OCI-LY3 (cell line): ENCODE results near the gene RARA.

Experiments used
- H2AFZ ChIP-seq: fragments of 200-600, 300-600 bp; shearing (Covaris generic); 2 replicates; pipeline ENCODE4 v1.6.0; 2014; ENCODE audit warnings: antibody characterized with exemption, low read depth, low read length
- H3K27ac ChIP-seq: fragments of 200-600, 300-600 bp; sonication (generic); 2 replicates; pipeline ENCODE4 v1.5.1; 2014; ENCODE audit warnings: mild to moderate bottlenecking, low read length, moderate library complexity, mixed read lengths
- H3K27me3 ChIP-seq: fragments of 200-600, 300-600 bp; sonication (generic); 2 replicates; pipeline ENCODE4 v1.6.1; 2014; ENCODE audit warnings: low read depth, low read length, mixed read lengths
- H3K36me3 ChIP-seq: fragments of 200-600, 300-600 bp; sonication (generic); replicated peaks from 2 replicates; pipeline ENCODE3; 2014; ENCODE audit warnings: low read depth, low read length, mixed read lengths
- H3K4me1 ChIP-seq: fragments of 300-600, 200-600 bp; sonication (generic); 2 replicates; pipeline ENCODE4 v1.6.1; 2014; ENCODE audit warnings: low read length, mixed read lengths
- H3K4me2 ChIP-seq: fragments of 200-600, 300-600 bp; sonication (generic); 2 replicates; pipeline ENCODE4 v1.6.1; 2014; ENCODE audit warnings: low read length, mixed read lengths
- H3K4me3 ChIP-seq: fragments of 300-600, 200-600 bp; sonication (generic); 2 replicates; pipeline ENCODE4 v1.5.1; 2014; ENCODE audit warnings: antibody characterized with exemption, mild to moderate bottlenecking, low read length, moderate library complexity
- H3K79me2 ChIP-seq: fragments of 300-600, 200-600 bp; shearing (Covaris generic); 2 replicates; pipeline ENCODE4 v1.6.1; 2014; ENCODE audit warnings: mild to moderate bottlenecking, low read length, mixed read lengths
- H3K9ac ChIP-seq: fragments of 300-600, 200-600 bp; shearing (Covaris generic); 2 replicates; pipeline ENCODE4 v1.6.0; 2014; ENCODE audit warnings: mild to moderate bottlenecking, low read length, moderate library complexity
- H3K9me3 ChIP-seq: fragments of 200-600, 300-600 bp; shearing (Covaris generic); 2 replicates; pipeline ENCODE4 v1.6.1; 2014; ENCODE audit warnings: low read length, mixed read lengths; ENCODE audit not compliant: insufficient read depth
- H4K20me1 ChIP-seq: fragments of 200-600, 300-600 bp; sonication (generic); 2 replicates; pipeline ENCODE4 v1.6.1; 2016; ENCODE audit warnings: low read length, mixed read lengths; ENCODE audit not compliant: insufficient read depth
- CTCF ChIP-seq: fragments of 200-600, 300-600 bp; sonication (generic); IDR thresholded peaks from 2 replicates; pipeline ENCODE4 v1.5.1; 2014; ENCODE audit warnings: antibody characterized with exemption, low read length, low read depth
- EZH2phosphoT487 ChIP-seq: fragments of 200-600 bp; shearing (Covaris generic); IDR thresholded peaks from 2 replicates; pipeline ENCODE4 v1.6.1; 2018; ENCODE audit warnings: antibody characterized with exemption, mixed run types, low read depth

Gene RARA

DNA sequence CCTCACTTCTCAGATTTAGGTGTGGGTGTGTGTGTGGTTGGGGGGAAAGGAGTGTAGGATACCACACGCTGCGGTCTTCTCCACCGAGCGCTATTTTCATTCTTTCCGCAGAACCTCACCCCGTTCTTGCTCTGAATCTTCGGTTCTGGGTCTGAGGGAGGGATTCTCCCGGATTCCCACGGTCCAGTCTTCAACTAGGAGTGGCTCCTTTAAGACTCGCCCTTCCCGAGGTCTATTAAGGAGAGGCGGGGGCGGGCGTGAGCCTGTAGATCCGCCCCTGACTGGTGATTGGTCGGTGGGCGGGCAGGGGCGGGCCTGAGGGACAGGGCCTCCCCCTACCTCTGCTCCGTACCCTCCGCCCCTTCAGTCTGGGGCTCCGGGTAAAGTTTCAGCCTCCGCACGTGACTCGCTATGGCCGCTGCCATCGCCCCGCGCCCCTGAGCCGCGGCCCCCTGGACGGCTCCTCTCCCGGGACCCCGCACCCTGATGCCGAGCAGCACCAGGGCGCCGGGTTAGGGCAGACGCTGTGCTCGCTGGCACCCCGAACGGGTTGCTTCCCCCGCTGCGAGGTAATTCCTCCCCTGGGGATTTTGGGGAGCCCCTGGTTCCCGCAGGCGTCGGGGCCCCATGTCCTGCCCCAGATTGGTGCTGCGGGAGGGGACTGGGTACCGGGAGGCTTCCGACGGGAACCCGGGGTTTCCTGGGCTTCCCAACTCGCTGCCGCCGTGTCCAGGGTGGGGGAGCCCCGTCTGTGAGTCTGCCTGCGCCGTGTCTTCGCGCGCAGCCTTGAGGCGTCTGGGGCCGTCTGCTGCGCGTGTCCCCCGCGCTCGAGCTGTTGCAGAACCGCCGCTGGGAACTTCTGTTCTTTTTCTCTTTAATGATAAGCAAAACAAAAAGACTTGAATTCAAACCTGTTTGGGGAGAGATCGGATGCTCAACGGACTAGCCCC is 9.2 kb downstream of the RARA start:
- peak overlapping the region; percentile 94 for H3K9ac ChIP-seq
- peak overlapping the region; percentile 74 for H3K27ac ChIP-seq
- H3K9me3 ChIP-seq = no peaks in the 10 kb centered on the region
- H3K27me3 ChIP-seq = no peaks in the 10 kb centered on the region
- peaks cover 31% of the 10 kb centered on the region for H4K20me1 ChIP-seq
- no peaks in the 10 kb centered on the region for H3K36me3 ChIP-seq
- H3K79me2 ChIP-seq = peaks cover 51% of the 10 kb centered on the region
- peak overlapping the region; percentile 93 for H3K4me3 ChIP-seq
- H2AFZ ChIP-seq = peak overlapping the region; percentile 49; the same call in 1 of the 2 replicates
- H3K4me2 ChIP-seq = peak overlapping the region; percentile 96
- TF ChIP-seq EZH2phosphoT487 (no peak), CTCF (no peak)
- H3K4me1 ChIP-seq = peaks cover 52% of the 10 kb centered on the region

GRCh38 chr17:40318830-40319391 is 9.9 kb downstream of the RARA start:
- Histone ChIP-seq H3K27me3 (no peaks in the 10 kb centered on the region), H2AFZ (no peak overlapping the region), H3K4me1 (peaks cover 60% of the 10 kb centered on the region), H3K4me3 (peak overlapping the region; percentile 93), H3K4me2 (peak overlapping the region; percentile 96), H3K9ac (peak overlapping the region; percentile 94), H4K20me1 (peaks cover 31% of the 10 kb centered on the region), H3K27ac (peak overlapping the region; percentile 74), H3K36me3 (no peaks in the 10 kb centered on the region), H3K9me3 (no peaks in the 10 kb centered on the region), H3K79me2 (peaks cover 58% of the 10 kb centered on the region)
- no peak for TF ChIP-seq EZH2phosphoT487
- TF ChIP-seq CTCF = peak; percentile 46

DNA sequence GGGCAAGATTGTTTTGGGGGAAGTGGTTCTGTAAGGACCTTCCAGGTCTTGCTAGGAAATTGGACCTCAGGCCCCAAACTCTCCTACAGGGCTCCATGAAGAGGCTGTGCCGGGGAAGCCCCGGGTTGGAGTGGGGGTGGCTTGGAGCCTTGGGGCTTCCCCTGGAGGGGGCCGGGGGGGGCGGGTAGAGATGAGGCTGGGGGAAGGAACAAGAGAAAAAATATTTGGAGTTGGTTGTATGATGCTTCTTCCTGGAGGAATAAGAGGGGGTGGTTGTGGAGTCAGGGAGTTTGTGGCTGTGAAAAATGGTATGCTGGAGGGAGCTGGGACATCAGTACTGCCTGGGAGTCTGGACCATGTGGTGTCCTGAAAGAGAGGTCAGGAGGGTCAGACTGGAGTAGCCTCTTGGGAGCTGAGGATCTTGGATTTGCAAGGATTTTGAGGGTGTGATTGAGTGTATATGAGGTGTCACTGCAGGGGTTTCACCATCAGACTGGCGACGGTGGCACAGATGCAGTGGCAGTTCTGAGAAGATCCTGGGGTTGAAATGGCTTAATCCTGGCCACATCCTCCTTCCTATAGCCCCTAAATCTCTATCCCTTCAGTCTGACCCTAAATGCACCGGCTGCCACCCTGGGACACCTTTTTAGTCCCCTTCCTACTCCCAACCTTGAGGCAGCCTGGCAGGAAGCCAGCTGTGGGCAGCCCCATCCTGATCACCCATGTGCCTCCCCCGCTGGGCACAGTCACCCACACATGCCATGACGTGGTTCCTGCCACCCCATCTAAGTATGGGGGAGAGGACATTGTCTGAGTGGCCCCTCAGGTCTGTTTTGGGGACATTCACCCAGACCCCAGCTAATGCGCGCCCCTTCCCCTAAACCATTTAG is 10.9 kb downstream of the RARA start:
- peaks cover 62% of the 10 kb centered on the region for H3K4me1 ChIP-seq
- H3K27me3 ChIP-seq = no peaks in the 10 kb centered on the region
- H3K79me2 ChIP-seq = peaks cover 68% of the 10 kb centered on the region
- no peaks in the 10 kb centered on the region for H3K9me3 ChIP-seq
- H3K27ac ChIP-seq = peak overlapping the region; percentile 25; the same call in 1 of the 2 replicates
- H3K36me3 ChIP-seq = no peaks in the 10 kb centered on the region
- H3K4me3 ChIP-seq = peak overlapping the region; percentile 93
- peaks cover 31% of the 10 kb centered on the region for H4K20me1 ChIP-seq
- TF ChIP-seq CTCF (no peak), EZH2phosphoT487 (no peak)
- H2AFZ ChIP-seq = no peak overlapping the region
- H3K4me2 ChIP-seq = peak overlapping the region; percentile 96
- H3K9ac ChIP-seq = peak overlapping the region; percentile 94; the same call in 1 of the 2 replicates
